ENCODE data around the gene CDK6.

GRCh38 chr7:92881091-92881485, 44.7 kb upstream of the CDK6 start:
- TF ChIP-seq CTCF (IDR thresholded peaks at IDR 0.05) (no peak), POLR2A (IDR thresholded peaks at IDR 0.05) (no peak), POLR2AphosphoS5 (IDR thresholded peaks at IDR 0.05) (no peak), EP300 (IDR thresholded peaks at IDR 0.05) (no peak)

Measured in gastroesophageal sphincter (tissue), 3 donors.